Fibroblast of villous mesenchyme (primary cell): ENCODE measurements around the gene WDR64. TPM values are rescaled to one million over a fixed set of nuclear protein-coding genes. Genes with fewer than 3 reads are reported as not detected.
A peak's percentile ranks its signal among the peaks of the same experiment; 100 is the strongest.

Experiments
- DNase-seq: peaks from one replicate; pipeline ENCODE4 v3.0.0-alpha.2; 2010; ENCODE audit warnings: low read depth
- H3K4me3 ChIP-seq: 2 replicates; pipeline ENCODE4 v1.5.1; 2011; ENCODE audit warnings: low read depth, mild to moderate bottlenecking, low read length
- CTCF ChIP-seq: IDR thresholded peaks from 2 replicates; pipeline ENCODE4 v1.5.1; 2012; ENCODE audit warnings: low read depth, mild to moderate bottlenecking, low read length; ENCODE audit not compliant: insufficient read depth
- total RNA-seq: library from RNA; depleted of rRNA; stranded (reverse); fragments of >200 nt; gene quantifications from 2 replicates; pipeline ENCODE4 v1.2.3, GENCODE V29; 2012

WDR64 gene
- total RNA-seq, 1 donor: not detected

DNA sequence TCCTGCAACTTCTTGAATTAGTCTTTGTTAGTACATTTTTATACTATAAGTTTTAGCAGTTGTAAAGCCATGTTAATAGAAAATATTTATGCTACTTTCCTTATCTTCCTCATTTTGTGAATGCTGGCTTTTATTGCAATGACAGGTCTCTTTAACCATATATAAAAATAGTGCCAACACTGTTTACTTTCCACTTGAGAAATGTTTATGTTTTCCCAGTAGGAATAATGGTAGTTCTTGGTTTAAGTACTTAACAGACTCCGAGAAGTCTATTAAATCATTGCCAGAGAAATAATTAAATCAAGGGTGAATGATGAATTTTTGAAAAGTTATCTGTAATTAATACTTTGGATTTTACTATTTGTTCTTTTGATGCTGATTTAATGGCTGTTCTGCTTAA lies 21.6 kb upstream of the WDR64 start:
- no peak for TF ChIP-seq CTCF
- H3K4me3 ChIP-seq: no peak overlapping the region
- DNase-seq: no peak

- TF ChIP-seq CTCF: no peak
- DNase-seq: no peak
- H3K4me3 ChIP-seq: no peak overlapping the region
These were observed 21.2 kb upstream of the WDR64 start for GRCh38 chr1:241630899-241631298.

DNA sequence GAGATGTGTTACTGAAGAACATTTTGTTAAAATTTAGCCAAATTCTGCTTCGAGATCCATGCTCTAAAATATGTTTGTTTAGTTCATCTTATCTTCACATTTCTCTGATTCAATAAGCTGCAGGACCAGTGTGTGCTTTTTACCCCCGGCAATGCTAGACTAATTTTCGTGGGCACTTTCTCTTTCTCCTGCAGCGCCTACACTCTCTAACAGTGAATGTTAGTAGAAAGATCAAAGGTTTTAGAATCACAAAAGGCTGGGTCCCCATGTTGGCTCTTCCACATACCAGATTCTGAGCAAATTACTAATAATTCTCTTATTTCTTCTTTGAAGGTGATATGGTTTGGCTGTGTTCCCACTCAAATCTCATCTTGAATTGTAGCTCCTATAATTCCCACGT lies 20.4 kb upstream of the WDR64 start:
- TF ChIP-seq CTCF: no peak
- H3K4me3 ChIP-seq: no peak overlapping the region
- DNase-seq: no peak

GRCh38 chr1:241632987-241633386 lies 19.1 kb upstream of the WDR64 start:
- TF ChIP-seq CTCF: no peak
- DNase-seq: no peak
- no peak overlapping the region for H3K4me3 ChIP-seq

- DNase-seq: no peak
- no peak for TF ChIP-seq CTCF
- no peak overlapping the region for H3K4me3 ChIP-seq
These were observed 16.4 kb upstream of the WDR64 start for GRCh38 chr1:241635556-241636152.

DNA sequence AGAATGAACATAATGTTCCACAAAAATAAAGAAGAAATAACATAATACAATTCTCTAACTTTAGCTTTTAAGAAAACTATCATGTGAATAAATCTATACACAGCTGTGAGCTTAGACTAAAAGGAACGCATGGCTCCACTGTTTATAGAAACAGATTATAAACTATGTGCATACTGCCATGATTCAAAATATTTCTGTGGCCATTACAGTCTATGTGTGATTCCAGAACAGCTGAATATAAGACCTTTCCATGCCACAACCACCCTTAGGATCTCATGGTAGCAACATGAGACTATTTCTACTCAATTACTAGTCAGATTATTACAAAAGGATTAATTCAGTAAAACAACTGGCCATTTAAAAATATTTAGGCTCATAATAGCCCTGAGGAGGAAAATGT lies 15.8 kb upstream of the WDR64 start:
- peak; percentile 21 for DNase-seq
- no peak overlapping the region for H3K4me3 ChIP-seq
- no peak for TF ChIP-seq CTCF

- DNase-seq: no peak
- peak overlapping the region; percentile 78 for H3K4me3 ChIP-seq
- TF ChIP-seq CTCF: no peak
These were observed 15.0 kb upstream of the WDR64 start for GRCh38 chr1:241637046-241637590.
